Stomach smooth muscle (tissue), 2 donors: ENCODE measurements around the gene ARHGAP10.

ENCODE experiments used
- H3K27ac ChIP-seq: one replicate; pipeline ENCODE4 v1.7.0; 2013; ENCODE audit warnings: mild to moderate bottlenecking, low read length, inconsistent platforms
- H3K27me3 ChIP-seq, 2 donors: one replicate each; pipeline ENCODE4 v1.7.0; 2013; ENCODE audit warnings: low read length in 2 of 2; ENCODE audit not compliant: insufficient read depth in 2 of 2, control insufficient read depth in 1 of 2
- H3K36me3 ChIP-seq, 2 donors: one replicate each; pipeline ENCODE4 v1.7.0; 2013; ENCODE audit warnings: low read length in 2 of 2; ENCODE audit not compliant: control insufficient read depth in 2 of 2, insufficient read depth in 2 of 2
- H3K4me1 ChIP-seq: one replicate; pipeline ENCODE4 v1.7.0; 2013; ENCODE audit warnings: low read length; ENCODE audit not compliant: control insufficient read depth, insufficient read depth
- H3K4me3 ChIP-seq, 2 donors: one replicate each; pipeline ENCODE4 v1.7.0; 2013; ENCODE audit warnings: low read length in 2 of 2
- H3K9ac ChIP-seq, 2 donors: one replicate each; pipeline ENCODE4 v1.7.0; 2013; ENCODE audit warnings: low read length in 2 of 2, mild to moderate bottlenecking in 1 of 2
- H3K9me3 ChIP-seq, 2 donors: one replicate each; pipeline ENCODE4 v1.7.0; 2013; ENCODE audit warnings: low read length in 2 of 2; ENCODE audit not compliant: control insufficient read depth in 2 of 2
- donor health status: healthy.
- donor health status: Pancreatic carcinoma.

The ARHGAP10 gene

DNA sequence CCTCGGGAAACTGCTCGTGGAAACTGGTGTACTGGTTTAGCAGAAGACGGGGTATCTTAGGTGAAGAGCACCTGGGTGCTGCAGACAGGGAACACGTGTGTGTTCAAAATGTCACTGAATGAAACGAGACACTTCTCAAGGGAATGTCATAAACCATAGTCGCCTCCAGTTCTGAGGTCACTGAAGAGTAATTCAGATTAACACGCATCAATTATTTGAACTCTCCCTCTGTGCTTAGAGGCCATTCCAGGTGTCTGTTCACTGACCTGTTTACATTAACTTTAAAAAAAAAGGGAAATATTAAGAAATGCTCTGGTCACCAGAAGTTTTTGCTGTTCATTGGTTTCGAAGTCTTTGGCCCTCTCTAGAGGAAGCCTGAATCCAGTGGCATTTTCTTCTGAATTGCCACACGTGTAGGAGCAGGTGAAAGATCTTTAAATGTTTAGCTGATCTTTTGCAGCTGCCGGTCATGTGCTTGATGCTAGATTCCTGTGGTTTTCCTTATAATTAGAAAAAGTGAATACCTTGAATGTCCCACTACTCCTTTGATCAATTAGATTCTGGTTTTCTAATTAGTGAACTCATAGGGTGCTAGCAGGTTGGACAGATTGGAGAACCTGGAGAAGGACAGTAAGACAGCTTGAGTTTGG is 330.5 kb downstream of the ARHGAP10 start:
- peaks cover 33% of the 10 kb centered on the region for H3K4me1 ChIP-seq
- no peak overlapping the region for H3K9ac ChIP-seq
- no peak overlapping the region for H3K4me3 ChIP-seq
- H3K9me3 ChIP-seq = no peaks in the 10 kb centered on the region
- peaks cover 11 to 17% of the 10 kb centered on the region in 2 donors for H3K36me3 ChIP-seq
- H3K27me3 ChIP-seq = no peaks in the 10 kb centered on the region
- H3K27ac ChIP-seq = no peak overlapping the region

DNA sequence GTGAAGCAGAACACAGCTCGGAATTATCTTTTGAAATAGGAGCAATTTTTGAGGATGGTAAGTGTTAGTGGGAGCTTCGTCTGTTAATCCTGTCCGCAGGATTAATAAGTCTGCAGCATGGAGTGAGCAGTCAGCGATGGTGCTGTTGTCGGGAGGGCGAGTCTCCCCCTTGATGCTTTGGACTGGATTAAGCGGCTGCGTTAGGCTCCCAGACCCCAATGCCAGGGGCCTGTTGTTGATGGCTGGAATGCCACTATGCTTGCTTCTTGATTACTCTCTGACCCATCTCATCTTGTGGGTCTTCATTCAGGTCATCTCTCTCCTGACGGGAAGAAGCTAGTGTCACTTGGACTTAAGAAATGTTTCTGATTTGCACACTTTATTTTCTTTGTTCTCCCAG is 332.6 kb downstream of the ARHGAP10 start:
- peaks cover 11 to 19% of the 10 kb centered on the region in 2 donors for H3K36me3 ChIP-seq
- no peak overlapping the region for H3K27ac ChIP-seq
- no peak overlapping the region for H3K9ac ChIP-seq
- no peaks in the 10 kb centered on the region for H3K9me3 ChIP-seq
- H3K27me3 ChIP-seq = no peaks in the 10 kb centered on the region
- peaks cover 40% of the 10 kb centered on the region for H3K4me1 ChIP-seq
- no peak overlapping the region for H3K4me3 ChIP-seq

DNA sequence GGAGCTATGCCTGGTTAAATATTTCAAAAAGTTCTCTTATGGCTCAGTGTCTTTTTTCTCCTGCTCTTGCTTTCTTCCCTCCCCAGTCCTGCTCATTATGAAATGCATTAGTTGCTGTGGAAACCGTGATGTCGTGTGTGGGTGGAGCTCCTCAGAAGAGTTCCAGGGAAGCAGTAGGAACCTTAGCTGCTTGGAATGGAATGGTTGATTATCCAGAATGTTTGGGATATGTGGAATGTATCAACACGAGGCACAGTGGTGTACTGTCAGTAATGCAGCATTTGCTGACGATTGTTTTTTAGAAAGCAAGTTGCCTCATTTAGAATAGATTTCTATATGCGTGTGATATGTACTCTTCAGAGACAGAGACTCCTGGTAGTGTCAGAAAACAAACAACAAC is 333.2 kb downstream of the ARHGAP10 start:
- H3K27me3 ChIP-seq = no peaks in the 10 kb centered on the region
- peaks cover 43% of the 10 kb centered on the region for H3K4me1 ChIP-seq
- no peaks in the 10 kb centered on the region for H3K9me3 ChIP-seq
- no peak overlapping the region for H3K9ac ChIP-seq
- H3K36me3 ChIP-seq = peaks cover 11 to 22% of the 10 kb centered on the region in 2 donors
- H3K4me3 ChIP-seq = no peak overlapping the region
- H3K27ac ChIP-seq = no peak overlapping the region

DNA sequence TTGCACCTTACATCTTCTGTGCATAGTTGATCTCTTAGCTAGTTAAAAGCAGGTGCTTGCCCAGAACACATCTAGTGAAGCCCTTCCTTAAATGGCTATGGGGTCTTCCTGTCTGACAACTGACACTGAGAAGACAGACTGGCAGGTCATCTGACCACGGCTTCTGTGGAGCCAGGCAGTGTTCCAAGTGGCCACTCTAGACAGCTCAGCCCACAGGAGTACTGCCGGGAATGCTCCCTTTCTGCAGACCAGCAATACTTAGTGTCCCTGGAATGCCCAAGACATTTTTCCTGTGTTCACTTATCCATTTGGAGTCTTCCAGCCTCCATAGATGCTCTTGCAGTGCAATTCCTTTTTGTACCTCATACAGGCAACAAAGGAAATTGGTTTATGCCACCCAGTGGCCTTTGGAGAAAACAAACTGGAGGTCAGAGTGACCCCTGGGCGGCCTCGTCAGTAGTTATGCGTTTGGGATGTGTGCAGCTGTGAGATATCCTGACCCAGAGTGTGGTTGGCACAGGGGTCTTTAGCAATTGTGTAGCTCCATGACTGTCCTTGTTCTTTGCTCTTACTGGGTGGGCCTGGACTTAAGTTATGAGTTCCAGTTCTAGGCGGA is 335.5 kb downstream of the ARHGAP10 start:
- peaks cover 13 to 25% of the 10 kb centered on the region in 2 donors for H3K36me3 ChIP-seq
- peaks cover 48% of the 10 kb centered on the region for H3K4me1 ChIP-seq
- no peak overlapping the region for H3K9ac ChIP-seq
- no peak overlapping the region for H3K27ac ChIP-seq
- no peaks in the 10 kb centered on the region for H3K27me3 ChIP-seq
- H3K9me3 ChIP-seq = no peaks in the 10 kb centered on the region
- no peak overlapping the region for H3K4me3 ChIP-seq

DNA sequence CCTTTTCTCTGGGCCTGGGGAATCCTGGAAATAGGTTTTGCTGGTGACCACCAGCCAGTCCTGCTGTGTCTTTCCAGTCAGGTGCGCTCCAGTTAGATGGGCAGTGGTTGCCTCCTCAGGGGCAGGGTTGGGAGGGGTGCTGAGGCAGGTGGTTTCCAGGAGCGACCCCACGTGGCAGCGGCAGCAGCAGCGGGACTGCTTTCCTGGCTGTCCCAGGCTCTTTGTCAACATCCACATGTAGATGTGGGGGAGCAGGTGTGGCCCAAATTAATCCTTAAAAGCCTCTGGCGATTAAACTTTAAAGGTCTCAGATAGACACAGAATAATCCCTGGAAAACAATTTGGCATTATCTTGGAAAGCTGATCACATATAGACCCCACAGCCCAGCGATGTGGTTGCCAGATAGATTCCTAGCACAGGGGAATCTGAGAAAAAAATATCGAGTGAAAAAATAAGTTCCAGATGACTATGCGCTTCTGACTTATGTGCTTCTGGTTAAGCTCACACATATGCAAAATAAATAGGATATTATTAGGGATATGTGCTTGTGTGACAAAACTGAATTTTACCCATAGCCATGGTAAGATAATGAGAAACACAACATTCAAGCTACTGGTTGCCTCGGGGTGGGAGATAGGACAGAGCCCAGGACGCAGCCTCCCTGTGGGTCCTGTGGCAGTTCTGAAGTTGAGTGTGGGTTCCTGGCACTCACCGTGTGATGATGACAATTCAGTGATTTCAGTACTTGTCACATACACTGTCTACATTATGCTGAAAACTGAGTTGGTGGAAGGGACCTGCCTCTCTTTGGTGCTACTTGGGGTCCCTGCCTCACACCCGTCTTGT is 336.4 kb downstream of the ARHGAP10 start:
- peaks cover 48% of the 10 kb centered on the region for H3K4me1 ChIP-seq
- no peak overlapping the region for H3K9ac ChIP-seq
- no peaks in the 10 kb centered on the region for H3K9me3 ChIP-seq
- no peak overlapping the region for H3K4me3 ChIP-seq
- H3K36me3 ChIP-seq = peaks cover 14 to 31% of the 10 kb centered on the region in 2 donors
- H3K27me3 ChIP-seq = no peaks in the 10 kb centered on the region
- H3K27ac ChIP-seq = no peak overlapping the region

DNA sequence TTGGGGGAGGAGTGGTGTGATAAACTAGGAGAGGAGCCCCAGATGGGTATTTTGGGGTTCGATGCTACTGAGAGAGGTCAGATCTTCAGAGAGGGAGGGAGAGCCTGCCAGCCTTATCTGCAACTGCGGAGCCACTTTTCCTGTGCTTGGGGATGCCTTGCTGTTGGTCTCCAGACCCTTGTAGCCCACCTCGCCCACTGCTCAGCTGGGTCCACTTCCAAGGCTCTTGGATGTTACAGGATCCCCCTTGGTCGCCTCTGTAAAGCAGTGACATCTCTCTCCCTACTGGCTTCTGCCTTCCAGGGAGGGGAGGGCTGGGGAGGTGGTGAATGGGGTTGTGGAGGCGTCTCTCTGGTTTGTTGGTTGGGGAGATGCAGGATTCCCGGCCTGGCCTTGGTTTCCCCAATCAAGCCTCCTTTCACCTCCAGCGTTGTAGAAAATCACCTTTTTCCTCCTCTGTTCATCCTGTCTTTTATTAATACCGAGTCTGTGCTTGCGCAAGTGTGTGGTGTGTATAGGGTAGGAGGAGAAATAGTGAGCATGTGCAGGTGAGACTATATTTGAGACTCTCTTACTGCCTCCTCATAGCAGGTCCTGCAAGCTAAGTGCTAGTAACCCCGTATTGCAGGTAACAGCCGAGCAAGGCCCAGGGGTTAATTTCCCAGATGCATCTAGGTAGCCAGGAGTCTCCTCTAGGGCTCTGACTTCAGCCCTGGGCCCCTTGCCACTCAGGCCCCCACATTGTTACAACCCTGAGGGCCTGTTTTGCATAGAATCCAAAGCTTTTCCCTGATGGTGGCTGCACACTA is 337.4 kb downstream of the ARHGAP10 start:
- H3K9me3 ChIP-seq = no peaks in the 10 kb centered on the region
- H3K9ac ChIP-seq = no peak overlapping the region
- H3K36me3 ChIP-seq = peaks cover 18 to 30% of the 10 kb centered on the region in 2 donors
- no peak overlapping the region for H3K4me3 ChIP-seq
- H3K27ac ChIP-seq = no peak overlapping the region
- H3K4me1 ChIP-seq = peaks cover 48% of the 10 kb centered on the region
- no peaks in the 10 kb centered on the region for H3K27me3 ChIP-seq

DNA sequence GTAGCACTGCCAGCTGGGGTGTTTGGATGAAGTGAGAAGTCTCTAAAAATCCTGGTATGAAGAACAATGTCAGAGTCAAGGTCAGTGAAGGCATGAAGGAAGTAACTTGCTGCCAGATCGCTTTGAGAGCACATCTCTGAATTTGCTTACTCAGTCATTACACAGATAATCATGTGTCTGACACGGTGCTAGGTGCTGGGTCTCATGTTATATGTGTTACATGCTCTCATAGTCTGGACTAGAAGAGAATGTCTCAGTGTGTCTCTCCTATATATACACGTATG is 337.9 kb downstream of the ARHGAP10 start:
- Histone ChIP-seq H3K27me3 (no peaks in the 10 kb centered on the region), H3K4me1 (peaks cover 45% of the 10 kb centered on the region), H3K36me3 (peaks cover 15 to 36% of the 10 kb centered on the region in 2 donors), H3K27ac (no peak overlapping the region), H3K9me3 (peaks cover 0 to 3% of the 10 kb centered on the region in 2 donors), H3K4me3 (no peak overlapping the region), H3K9ac (no peak overlapping the region)

DNA sequence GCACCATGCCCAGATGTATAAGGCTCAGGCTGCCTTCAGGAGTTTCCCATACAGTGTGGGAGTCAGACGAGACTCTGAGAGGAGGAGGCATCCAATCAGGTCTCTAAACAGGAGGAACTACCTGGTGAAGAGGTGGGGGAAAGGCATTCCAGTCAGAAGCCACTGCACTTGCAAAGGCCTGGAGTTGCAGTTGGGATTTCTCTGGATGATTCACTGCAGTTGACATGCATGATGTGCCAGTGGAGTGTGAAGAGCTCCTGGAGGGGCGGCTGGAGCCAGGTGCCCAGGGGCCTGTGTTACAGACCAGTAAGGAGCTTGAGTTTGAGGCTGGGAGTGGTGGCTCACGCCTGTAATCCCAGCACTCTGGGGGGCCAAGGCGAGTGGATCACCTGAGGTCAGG is 339.1 kb downstream of the ARHGAP10 start:
- Histone ChIP-seq H3K36me3 (peaks cover 26 to 47% of the 10 kb centered on the region in 2 donors), H3K4me3 (no peak overlapping the region), H3K9ac (no peak overlapping the region), H3K9me3 (peaks cover 5 to 9% of the 10 kb centered on the region in 2 donors), H3K27ac (no peak overlapping the region), H3K27me3 (no peaks in the 10 kb centered on the region), H3K4me1 (peaks cover 42% of the 10 kb centered on the region)

DNA sequence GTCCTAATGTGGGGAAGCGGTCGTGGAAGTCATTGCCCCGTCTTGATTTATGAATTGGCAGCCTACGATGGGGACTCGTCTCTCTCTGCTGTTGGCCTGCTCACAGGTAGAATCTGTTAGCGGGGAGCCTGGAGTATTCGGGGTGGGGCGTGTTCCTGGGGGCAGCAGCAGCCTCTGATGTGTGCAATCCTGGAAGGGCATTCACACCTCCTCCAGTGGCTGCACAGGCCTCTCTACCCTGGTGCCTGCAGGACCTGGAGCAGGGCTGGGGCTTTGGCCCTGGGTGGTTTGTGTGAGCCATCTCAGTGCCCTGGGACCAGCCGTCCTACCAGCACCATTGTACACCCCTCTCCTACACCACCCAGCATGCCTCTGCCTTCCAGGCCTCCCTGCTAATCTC is 340.9 kb downstream of the ARHGAP10 start:
- Histone ChIP-seq H3K9me3 (peaks cover 10 to 11% of the 10 kb centered on the region in 2 donors), H3K9ac (no peak overlapping the region), H3K36me3 (peaks cover 27 to 49% of the 10 kb centered on the region in 2 donors), H3K4me1 (peaks cover 29% of the 10 kb centered on the region), H3K27ac (no peak overlapping the region), H3K4me3 (no peak overlapping the region), H3K27me3 (no peaks in the 10 kb centered on the region)

DNA sequence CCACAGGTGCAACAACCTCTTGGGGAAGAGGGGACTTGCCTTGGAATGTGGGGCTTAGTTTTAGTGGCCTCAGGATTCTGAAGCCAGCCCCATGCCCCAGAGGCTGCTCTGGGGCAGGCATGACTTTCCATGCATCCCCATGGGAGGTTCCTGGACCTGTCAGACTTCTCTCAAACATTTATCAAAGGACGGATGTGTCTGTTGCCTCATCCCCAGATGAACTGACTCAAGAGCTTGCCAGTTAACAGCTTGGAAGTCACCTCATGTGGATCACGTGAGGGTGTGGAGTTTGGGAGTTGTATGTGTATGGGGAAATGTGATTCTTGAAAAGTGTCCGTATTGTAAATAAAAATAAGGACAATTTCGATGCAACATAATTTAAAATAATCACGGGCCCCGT is 341.5 kb downstream of the ARHGAP10 start:
- Histone ChIP-seq H3K9me3 (peaks cover 10 to 11% of the 10 kb centered on the region in 2 donors), H3K27ac (no peak overlapping the region), H3K4me3 (no peak overlapping the region), H3K36me3 (peaks cover 27 to 52% of the 10 kb centered on the region in 2 donors), H3K9ac (no peak overlapping the region), H3K27me3 (no peaks in the 10 kb centered on the region), H3K4me1 (peaks cover 24% of the 10 kb centered on the region)
